PFSK-1 (cell line): ENCODE measurements around the gene GRID1.

ENCODE experiments used
- POLR2AphosphoS5 ChIP-seq: IDR thresholded peaks from 2 replicates; pipeline ENCODE4 v1.6.1; 2012; ENCODE audit warnings: low read depth, mild to moderate bottlenecking, control low read depth, low read length, moderate library complexity
- SIN3A ChIP-seq: IDR thresholded peaks from 2 replicates; pipeline ENCODE4 v1.6.1; 2012; ENCODE audit warnings: mild to moderate bottlenecking, low read length, moderate library complexity, borderline replicate concordance; ENCODE audit not compliant: insufficient read depth
- TF ChIP-seq, protein P1 (sequence below), 2 experiments: IDR thresholded peaks; 2 replicates each; pipeline versions ENCODE4 v1.6.1 to v1.8.0; 2011 to 2012; ENCODE audit warnings: low read depth in 2 of 2, low read length in 2 of 2, control low read depth in 1 of 2, inconsistent platforms in 1 of 2, mild to moderate bottlenecking in 1 of 2, moderate library complexity in 1 of 2; ENCODE audit not compliant: insufficient read depth in 1 of 2

DNA sequence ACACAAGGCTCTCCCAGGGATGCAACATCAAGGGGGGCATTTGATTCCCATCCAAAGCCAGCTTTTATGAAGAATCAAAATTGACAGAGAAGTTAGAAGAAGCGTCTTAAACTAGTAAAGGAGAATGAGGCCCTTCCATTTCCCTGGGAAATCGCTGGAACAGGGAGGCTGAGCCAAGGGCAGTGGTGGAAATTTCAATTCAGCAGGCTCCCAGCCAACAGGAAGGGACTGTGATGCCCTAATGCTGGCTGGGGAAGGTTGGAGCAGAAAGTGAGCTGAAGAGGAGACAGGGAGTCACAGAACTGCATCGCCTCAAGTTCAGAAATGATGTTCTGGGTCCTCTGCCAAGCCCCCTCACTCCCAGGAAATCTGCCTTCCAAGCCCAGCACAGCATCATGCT is 517.3 kb downstream of the GRID1 start:
- no peak for TF ChIP-seq POLR2AphosphoS5
- no peak for TF ChIP-seq SIN3A
- TF ChIP-seq, protein P1, sequence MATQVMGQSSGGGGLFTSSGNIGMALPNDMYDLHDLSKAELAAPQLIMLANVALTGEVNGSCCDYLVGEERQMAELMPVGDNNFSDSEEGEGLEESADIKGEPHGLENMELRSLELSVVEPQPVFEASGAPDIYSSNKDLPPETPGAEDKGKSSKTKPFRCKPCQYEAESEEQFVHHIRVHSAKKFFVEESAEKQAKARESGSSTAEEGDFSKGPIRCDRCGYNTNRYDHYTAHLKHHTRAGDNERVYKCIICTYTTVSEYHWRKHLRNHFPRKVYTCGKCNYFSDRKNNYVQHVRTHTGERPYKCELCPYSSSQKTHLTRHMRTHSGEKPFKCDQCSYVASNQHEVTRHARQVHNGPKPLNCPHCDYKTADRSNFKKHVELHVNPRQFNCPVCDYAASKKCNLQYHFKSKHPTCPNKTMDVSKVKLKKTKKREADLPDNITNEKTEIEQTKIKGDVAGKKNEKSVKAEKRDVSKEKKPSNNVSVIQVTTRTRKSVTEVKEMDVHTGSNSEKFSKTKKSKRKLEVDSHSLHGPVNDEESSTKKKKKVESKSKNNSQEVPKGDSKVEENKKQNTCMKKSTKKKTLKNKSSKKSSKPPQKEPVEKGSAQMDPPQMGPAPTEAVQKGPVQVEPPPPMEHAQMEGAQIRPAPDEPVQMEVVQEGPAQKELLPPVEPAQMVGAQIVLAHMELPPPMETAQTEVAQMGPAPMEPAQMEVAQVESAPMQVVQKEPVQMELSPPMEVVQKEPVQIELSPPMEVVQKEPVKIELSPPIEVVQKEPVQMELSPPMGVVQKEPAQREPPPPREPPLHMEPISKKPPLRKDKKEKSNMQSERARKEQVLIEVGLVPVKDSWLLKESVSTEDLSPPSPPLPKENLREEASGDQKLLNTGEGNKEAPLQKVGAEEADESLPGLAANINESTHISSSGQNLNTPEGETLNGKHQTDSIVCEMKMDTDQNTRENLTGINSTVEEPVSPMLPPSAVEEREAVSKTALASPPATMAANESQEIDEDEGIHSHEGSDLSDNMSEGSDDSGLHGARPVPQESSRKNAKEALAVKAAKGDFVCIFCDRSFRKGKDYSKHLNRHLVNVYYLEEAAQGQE (IDR thresholded peaks at IDR 0.05; ENCODE audit: insufficient read depth in 1 of 2, low read depth in 2 of 2, low read length in 2 of 2), result no peak
